Omental fat pad (tissue), 4 donors: Measurements from ENCODE around the gene METTL24. TPM values are rescaled to one million over a fixed set of nuclear protein-coding genes. Genes with fewer than 3 reads are reported as not detected.

Experiments used
- ATAC-seq: fragments of 150-250 bp; one replicate; pipeline ENCODE4 v1.9.1; 2016; ENCODE audit warnings: mild to moderate bottlenecking, moderate library complexity; ENCODE audit not compliant: low FRiP score
- DNase-seq: peaks from one replicate; pipeline ENCODE4 v3.0.0-alpha.2; 2019; ENCODE audit warnings: low spot score
- CTCF ChIP-seq, 3 donors: fragments of 450-650 bp; IDR thresholded peaks; one replicate each; pipeline ENCODE4 v1.5.1; 2016 to 2017; ENCODE audit warnings: antibody characterized with exemption in 3 of 3, mild to moderate bottlenecking in 3 of 3, moderate library complexity in 2 of 3
- total RNA-seq, 4 donors: library from RNA; depleted of rRNA; stranded (reverse); fragments of >200 nt; gene quantifications; one replicate each; pipeline ENCODE4 v1.1.0, GENCODE V29; 2016

The METTL24 gene
- total RNA-seq, 4 donors from 2014 or later, result 2.4 to 6.9 (median 2.7) TPM

- TF ChIP-seq CTCF (IDR thresholded peaks at IDR 0.05), result no peak
- DNase-seq (no peak), ATAC-seq (peak; percentile 69)
Observed at GRCh38 chr6:110395221-110395620, 37.1 kb upstream of the METTL24 start.

- DNase-seq (no peak), ATAC-seq (no peak)
Observed at GRCh38 chr6:110394409-110394808, 36.3 kb upstream of the METTL24 start.

GRCh38 chr6:110392727-110393126 lies 34.6 kb upstream of the METTL24 start:
- DNase-seq (no peak), ATAC-seq (no peak)
- no peak for TF ChIP-seq CTCF (IDR thresholded peaks at IDR 0.05)

More at GRCh38 chr6:110394409-110394808, 36.3 kb upstream of the METTL24 start:
- no peak for TF ChIP-seq CTCF (IDR thresholded peaks at IDR 0.05)

GRCh38 chr6:110390404-110390803 lies 32.3 kb upstream of the METTL24 start:
- DNase-seq, result no peak
- no peak for TF ChIP-seq CTCF (IDR thresholded peaks at IDR 0.05)
- ATAC-seq, result no peak

- TF ChIP-seq CTCF (IDR thresholded peaks at IDR 0.05), result no peak
- no peak for ATAC-seq
- DNase-seq, result no peak
Observed at GRCh38 chr6:110389689-110390382, 31.7 kb upstream of the METTL24 start.

GRCh38 chr6:110387986-110388385 lies 29.8 kb upstream of the METTL24 start:
- ATAC-seq, result no peak
- TF ChIP-seq CTCF (IDR thresholded peaks at IDR 0.05), result no peak
- DNase-seq, result no peak

GRCh38 chr6:110385458-110385863 lies 27.3 kb upstream of the METTL24 start:
- ATAC-seq (no peak), DNase-seq (no peak)
- TF ChIP-seq CTCF (IDR thresholded peaks at IDR 0.05), result no peak
